Natural killer cell (primary cell): ENCODE results near the gene STEAP4. TPM values are rescaled to one million over a fixed set of nuclear protein-coding genes. Genes with fewer than 3 reads are reported as not detected.

Experiments
- ATAC-seq, 3 donors: fragments of 150-1000 bp in 2 of 3; fragments of 200-7000 bp in 1 of 3; cut with Tn5 transposase; 1 replicate in 1 of 3; 2 replicates in 2 of 3; pipeline ENCODE4 v1.10.0; 2021; ENCODE audit warnings: mild to moderate bottlenecking in 2 of 3, moderate library complexity in 2 of 3
- DNase-seq, 2 donors: peaks; one replicate each; pipeline versions ENCODE4 v3.0.0 to v3.0.0-alpha.2; 2013 to 2021; ENCODE audit warnings: mixed read lengths in 1 of 2
- H3K27ac ChIP-seq: one replicate; pipeline ENCODE4 v1.5.1; 2013; ENCODE audit warnings: mild to moderate bottlenecking, low read length
- H3K27me3 ChIP-seq: one replicate; pipeline ENCODE4 v1.6.1; 2013; ENCODE audit warnings: low read length; ENCODE audit not compliant: control insufficient read depth, insufficient read depth
- H3K36me3 ChIP-seq: one replicate; pipeline ENCODE4 v1.6.1; 2013; ENCODE audit warnings: low read length; ENCODE audit not compliant: control insufficient read depth, insufficient read depth
- H3K4me1 ChIP-seq: one replicate; pipeline ENCODE4 v1.6.1; 2013; ENCODE audit warnings: low read length; ENCODE audit not compliant: control insufficient read depth, insufficient read depth
- H3K4me3 ChIP-seq: one replicate; pipeline ENCODE4 v1.5.1; 2013; ENCODE audit warnings: low read length
- H3K9me3 ChIP-seq: one replicate; pipeline ENCODE4 v1.6.1; 2013; ENCODE audit warnings: low read length; ENCODE audit not compliant: control insufficient read depth, insufficient read depth
- H3K27ac Mint-ChIP-seq, 2 donors: one replicate each; pipeline ENCODE4 v1.8.0; 2022; ENCODE audit warnings: mild to moderate bottlenecking in 2 of 2, mixed read lengths in 2 of 2, moderate library complexity in 1 of 2
- H3K27me3 Mint-ChIP-seq, 2 donors: one replicate each; pipeline ENCODE4 v1.8.0; 2022; ENCODE audit warnings: low read depth in 2 of 2, mixed read lengths in 2 of 2
- H3K36me3 Mint-ChIP-seq: one replicate; pipeline ENCODE4 v1.8.0; 2022; ENCODE audit warnings: mixed read lengths
- H3K4me1 Mint-ChIP-seq, 2 donors: one replicate each; pipeline ENCODE4 v1.8.0; 2022; ENCODE audit warnings: mixed read lengths in 2 of 2
- H3K4me3 Mint-ChIP-seq: one replicate; pipeline ENCODE4 v1.8.0; 2022; ENCODE audit warnings: mild to moderate bottlenecking, moderate library complexity, mixed read lengths
- H3K9me3 Mint-ChIP-seq, 2 donors: one replicate each; pipeline ENCODE4 v1.8.0; 2022; ENCODE audit warnings: mixed read lengths in 2 of 2
- CTCF ChIP-seq: fragments of 200-600 bp; IDR thresholded peaks from one replicate; pipeline ENCODE4 v1.8.0; 2022; ENCODE audit warnings: antibody characterized with exemption
- WGBS: methylation state at CpG from one replicate; pipeline ENCODE4 v1.1.7; 2013; ENCODE audit warnings: missing lambda C conversion rate; ENCODE audit not compliant: insufficient coverage; 5-methylcytosine and 5-hydroxymethylcytosine counted together
- intact Hi-C: fragments of 100-400 bp; cut with micrococcal nuclease; formaldehyde crosslinking; loops from one replicate; pipeline ENCODE4 v1.14.2; 2022
- total RNA-seq, 4 donors: library from RNA; stranded (reverse); fragments of 120-200 nt in 1 of 4; gene quantifications; one replicate each; pipeline versions ENCODE4 v1.2.3 to v1.2.4, GENCODE V29; 2013 to 2022

Gene STEAP4
- total RNA-seq, 3 donors from 2014 or later (not counting 1 experiment from before 2014, with no cell fraction given) = 0.18 to 3.0 TPM; not detected in 1

DNA sequence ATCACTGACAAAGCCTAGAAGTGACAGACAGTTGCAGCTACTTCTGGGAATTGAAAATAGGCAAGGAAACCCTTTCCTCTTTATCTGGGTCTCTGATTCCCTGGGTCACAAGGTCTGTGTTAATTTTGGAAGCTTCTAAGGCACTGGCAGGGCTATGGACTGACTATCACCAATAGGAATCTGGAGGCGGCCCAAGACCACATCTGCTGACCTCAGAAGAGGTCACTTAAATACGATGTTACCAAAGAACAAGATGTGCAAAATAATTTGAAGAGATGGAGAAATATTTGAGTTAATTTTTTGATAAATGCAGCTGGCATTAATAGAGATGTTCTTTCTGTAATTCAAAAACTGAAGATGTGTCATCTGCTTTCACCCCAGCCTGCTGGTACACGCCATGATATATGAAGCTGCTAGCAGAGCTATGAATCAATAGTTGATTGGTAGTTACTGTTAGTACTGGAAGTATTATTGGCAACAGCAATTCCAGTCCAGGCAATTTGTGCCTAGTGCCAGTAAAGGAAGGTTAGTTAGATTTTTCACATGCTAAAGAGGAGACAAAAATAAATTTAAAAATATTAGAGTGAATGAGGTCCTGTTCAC, 5.5 kb upstream of the STEAP4 start:
- H3K27me3 ChIP-seq = no peaks in the 10 kb centered on the region
- intact Hi-C loops = no loop called here
- H3K27me3 Mint-ChIP-seq = peaks cover 3 to 17% of the 10 kb centered on the region in 2 donors
- no peaks in the 10 kb centered on the region for H3K4me1 ChIP-seq
- no peaks in the 10 kb centered on the region for H3K36me3 ChIP-seq
- no peak overlapping the region for H3K27ac Mint-ChIP-seq
- TF ChIP-seq CTCF = no peak
- no peaks in the 10 kb centered on the region for H3K9me3 ChIP-seq
- no peak overlapping the region for H3K4me3 Mint-ChIP-seq
- WGBS = 100% methylated on average over 3 of the region's 3 CpGs
- DNase-seq (no peak), ATAC-seq (no peak)
- H3K4me1 Mint-ChIP-seq = no peaks in the 10 kb centered on the region
- peaks cover 0 to 5% of the 10 kb centered on the region in 2 donors for H3K9me3 Mint-ChIP-seq
- no peaks in the 10 kb centered on the region for H3K36me3 Mint-ChIP-seq
- no peak overlapping the region for H3K4me3 ChIP-seq
- H3K27ac ChIP-seq = no peak overlapping the region

- Histone ChIP-seq H3K36me3 (no peaks in the 10 kb centered on the region), H3K4me1 (no peaks in the 10 kb centered on the region), H3K4me3 (no peak overlapping the region), H3K9me3 (no peaks in the 10 kb centered on the region), H3K27ac (no peak overlapping the region), H3K27me3 (no peaks in the 10 kb centered on the region)
- no peak overlapping the region for H3K27ac Mint-ChIP-seq
- DNase-seq (no peak), ATAC-seq (no peak)
- peaks cover 0 to 1% of the 10 kb centered on the region in 2 donors for H3K4me1 Mint-ChIP-seq
- intact Hi-C loops = no loop called here
- no peak for TF ChIP-seq CTCF
- WGBS = 67% methylated on average over 1 of the region's 1 CpG
- peaks cover 0 to 5% of the 10 kb centered on the region in 2 donors for H3K9me3 Mint-ChIP-seq
- H3K27me3 Mint-ChIP-seq = peaks cover 6 to 22% of the 10 kb centered on the region in 2 donors
- H3K36me3 Mint-ChIP-seq = no peaks in the 10 kb centered on the region
- no peak overlapping the region for H3K4me3 Mint-ChIP-seq
Observed at GRCh38 chr7:88311675-88312036, 5.0 kb upstream of the STEAP4 start.

- no peak overlapping the region for H3K4me3 ChIP-seq
- peaks cover 9 to 26% of the 10 kb centered on the region in 2 donors for H3K27me3 Mint-ChIP-seq
- DNase-seq = no peak
- no peaks in the 10 kb centered on the region for H3K36me3 ChIP-seq
- H3K4me3 Mint-ChIP-seq = no peak overlapping the region
- WGBS = 87% methylated on average over 4 of the region's 4 CpGs
- H3K9me3 ChIP-seq = no peaks in the 10 kb centered on the region
- intact Hi-C loops = no loop called here
- no peaks in the 10 kb centered on the region for H3K36me3 Mint-ChIP-seq
- H3K9me3 Mint-ChIP-seq = peaks cover 0 to 2% of the 10 kb centered on the region in 2 donors
- TF ChIP-seq CTCF = no peak
- no peaks in the 10 kb centered on the region for H3K27me3 ChIP-seq
- no peak for ATAC-seq
- H3K4me1 ChIP-seq = no peaks in the 10 kb centered on the region
- peaks cover 0 to 5% of the 10 kb centered on the region in 2 donors for H3K4me1 Mint-ChIP-seq
- no peak overlapping the region for H3K27ac ChIP-seq
- H3K27ac Mint-ChIP-seq = no peak overlapping the region
Observed at GRCh38 chr7:88310956-88311674, 4.4 kb upstream of the STEAP4 start.
